ELR (cell line): ENCODE data around the gene MR1.
A peak's percentile ranks its signal among the peaks of the same experiment; 100 is the strongest.

Experiments used
- DNase-seq: peaks from one replicate; pipeline ENCODE4 v3.0.0-alpha.2; 2015; ENCODE audit warnings: low read depth

Gene MR1

GRCh38 chr1:181090641-181091126 lies 56.9 kb downstream of the MR1 start:
- peak; percentile 61 for DNase-seq

- DNase-seq: no peak
Observed at GRCh38 chr1:181091309-181092040, 57.7 kb downstream of the MR1 start.

- no peak for DNase-seq
Observed at GRCh38 chr1:181092056-181092455, 58.3 kb downstream of the MR1 start.

- DNase-seq: no peak
Observed at GRCh38 chr1:181092883-181093458, 59.2 kb downstream of the MR1 start.

GRCh38 chr1:181094416-181095212 lies 60.8 kb downstream of the MR1 start:
- peak; percentile 82 for DNase-seq

GRCh38 chr1:181095260-181095659 lies 61.5 kb downstream of the MR1 start:
- no peak for DNase-seq

DNA sequence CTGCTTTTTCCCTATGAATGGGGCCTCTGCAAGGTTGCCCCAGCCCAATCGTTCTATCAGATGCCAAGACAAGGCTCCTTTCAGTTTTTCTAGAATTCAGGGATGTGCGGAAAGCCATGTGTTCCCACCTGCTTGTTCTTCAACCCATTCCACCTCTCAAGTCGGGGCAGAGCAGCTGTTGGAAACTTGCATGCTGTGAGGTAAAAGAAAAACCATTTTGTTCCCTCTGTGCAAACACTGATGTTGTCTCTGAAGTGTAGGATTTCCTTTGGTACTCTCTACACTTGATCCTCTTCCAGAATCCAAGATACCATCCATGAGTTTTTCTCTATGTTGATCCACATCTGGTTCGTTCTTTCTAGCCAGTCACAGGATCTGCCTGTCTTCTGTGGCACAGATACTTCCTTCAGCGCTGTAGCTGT lies 62.0 kb downstream of the MR1 start:
- DNase-seq: no peak

DNA sequence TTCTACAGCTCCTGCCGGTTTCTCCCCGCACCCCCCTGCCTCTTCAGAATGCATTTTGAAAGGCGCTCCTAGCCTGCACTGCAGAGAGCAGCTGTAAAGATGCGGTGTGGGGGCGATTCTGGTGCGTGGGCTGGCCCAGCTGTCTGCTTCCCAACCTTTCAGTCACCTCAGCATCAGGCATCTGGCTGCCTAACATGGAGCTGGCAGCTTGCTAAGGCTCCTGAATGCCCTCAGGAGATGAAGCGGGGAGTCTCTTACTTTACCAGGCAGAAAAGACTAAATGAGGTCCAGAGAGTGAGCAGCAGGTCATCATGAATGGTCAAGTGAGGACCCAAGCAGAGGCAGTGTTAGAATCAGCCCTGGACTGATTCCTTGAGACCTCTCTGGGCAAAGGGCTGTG lies 63.5 kb downstream of the MR1 start:
- DNase-seq: peak; percentile 46

DNA sequence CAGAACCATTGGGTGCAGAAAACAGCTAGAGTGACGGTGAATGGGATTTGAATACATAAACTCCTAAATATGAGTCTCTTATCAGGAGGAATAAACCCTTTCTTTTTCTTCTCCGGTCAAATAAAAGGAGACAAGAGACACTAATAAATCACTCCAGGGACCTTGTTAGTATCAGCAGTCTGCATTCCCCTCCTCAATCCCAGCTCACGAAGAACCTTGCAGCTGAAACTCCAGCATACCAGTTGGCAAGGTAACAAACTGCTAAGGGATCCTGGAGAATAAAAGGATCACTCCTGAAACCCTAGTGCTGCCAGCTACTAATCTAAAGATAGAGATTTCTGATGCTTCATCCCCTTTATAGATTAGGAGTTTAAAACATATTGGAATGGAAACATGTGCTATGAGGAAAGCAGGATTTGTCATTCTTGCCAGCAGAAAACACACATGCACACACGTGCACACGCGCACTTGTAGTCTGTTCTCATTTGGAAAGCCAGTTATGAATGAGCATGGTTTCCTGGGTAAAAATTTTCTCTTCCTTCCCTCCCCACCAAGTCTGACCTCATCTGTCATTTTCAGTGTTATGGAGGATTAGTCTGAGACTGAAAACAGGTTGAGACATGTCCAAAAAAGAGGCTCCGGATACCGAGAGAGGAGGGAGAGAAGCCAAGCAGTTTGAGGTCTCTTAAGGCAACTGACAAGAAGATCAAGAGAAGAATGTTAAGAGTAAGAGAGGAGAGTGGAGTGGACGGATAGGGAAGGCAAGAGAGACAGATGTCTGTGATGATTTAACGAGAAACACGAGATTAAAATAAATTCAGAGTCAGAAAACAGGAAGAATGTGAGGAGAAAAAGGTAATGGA lies 65.6 kb downstream of the MR1 start:
- DNase-seq: no peak

DNA sequence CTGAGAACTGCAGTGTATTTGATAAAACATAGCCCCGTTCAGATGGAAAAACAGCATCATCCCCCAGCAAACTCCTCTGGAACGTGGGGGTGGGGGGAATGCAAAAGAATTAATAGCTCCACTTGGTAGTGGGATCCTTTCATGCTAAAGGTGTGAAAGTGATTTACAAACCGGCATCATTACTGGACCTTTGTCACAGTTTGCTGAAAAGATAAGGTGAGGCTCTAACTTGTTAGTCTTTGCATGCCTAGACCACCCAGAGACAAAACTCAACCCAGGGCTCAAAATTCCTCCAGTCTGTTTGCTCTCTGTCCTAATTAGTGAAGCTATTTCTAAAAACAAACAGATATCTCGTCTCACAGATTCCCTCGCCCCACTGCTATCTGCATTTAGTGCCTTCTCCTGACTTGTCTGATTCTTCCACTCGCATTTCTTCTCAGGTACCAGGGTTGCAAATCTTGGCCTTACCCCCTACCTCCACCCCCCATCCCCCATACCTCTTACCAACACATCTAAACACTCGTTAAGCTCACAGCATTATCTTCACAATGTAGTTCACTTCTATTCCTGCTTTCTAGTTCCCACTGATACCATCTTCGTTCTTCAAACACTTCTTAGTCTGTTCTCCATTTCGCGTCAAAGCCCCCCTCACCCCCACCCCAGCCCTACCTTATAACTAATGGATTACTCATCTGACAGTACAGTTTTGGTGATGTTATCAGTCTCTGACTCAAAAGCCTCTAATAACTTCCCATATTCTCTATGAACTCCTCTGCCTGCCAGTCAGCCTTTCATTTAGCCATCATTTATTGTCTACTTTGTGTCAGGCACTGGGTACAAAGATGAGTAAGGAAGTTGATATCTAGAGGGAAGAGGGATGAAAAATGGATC lies 66.5 kb downstream of the MR1 start:
- DNase-seq: peak; percentile 80

DNA sequence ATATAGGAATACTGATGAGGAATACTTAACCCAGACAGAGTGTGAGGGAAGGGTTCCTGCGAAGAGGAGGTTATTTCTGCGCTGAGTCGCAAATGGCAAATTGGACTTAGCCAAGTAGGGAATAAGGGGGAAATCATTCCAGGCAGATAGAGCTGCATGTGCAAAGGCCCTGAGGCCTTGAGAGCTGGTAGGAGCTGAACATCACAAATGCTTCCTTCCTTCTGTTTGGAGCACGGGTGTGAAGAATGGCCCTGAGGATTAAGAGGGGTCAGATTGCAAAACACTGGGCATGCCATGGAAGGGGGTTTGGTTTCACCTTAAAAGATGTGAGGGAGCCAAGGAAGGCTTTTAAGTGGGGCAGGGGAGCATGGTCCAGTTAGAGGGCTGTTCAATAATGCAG lies 67.2 kb downstream of the MR1 start:
- peak; percentile 36 for DNase-seq

DNA sequence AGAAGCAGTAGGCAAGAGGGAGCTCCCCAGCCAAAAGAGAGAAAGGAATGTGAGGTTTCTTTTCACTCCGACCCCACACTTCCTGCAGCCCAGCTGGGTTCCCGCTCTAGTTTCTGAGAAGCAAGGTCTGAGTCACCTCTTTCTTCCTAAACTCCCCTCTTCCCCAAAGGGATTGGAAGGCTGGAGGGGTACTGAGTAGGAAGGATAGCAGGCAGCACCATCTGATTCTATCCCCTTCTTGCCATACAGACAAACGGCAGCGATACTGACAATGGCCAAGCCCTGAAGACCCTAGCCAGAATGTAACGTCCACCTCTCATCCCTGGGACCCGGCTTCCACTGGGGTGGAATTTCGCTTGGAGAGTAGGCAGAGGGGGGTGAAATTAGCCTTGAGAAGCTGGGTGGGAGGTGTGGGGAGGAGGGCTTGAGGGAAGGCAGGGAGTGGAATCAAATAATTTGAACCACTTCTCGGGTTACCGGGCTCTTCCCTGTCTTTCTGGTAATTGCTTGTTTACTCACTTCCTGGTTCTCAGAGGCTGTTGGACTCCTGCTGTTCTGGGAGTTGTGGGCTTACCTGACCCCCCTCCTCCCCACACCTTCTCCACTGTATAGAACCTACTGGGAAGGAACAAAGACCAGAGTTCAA lies 67.9 kb downstream of the MR1 start:
- DNase-seq: peak; percentile 91

- no peak for DNase-seq
Observed at GRCh38 chr1:181102841-181103240, 69.1 kb downstream of the MR1 start.

DNA sequence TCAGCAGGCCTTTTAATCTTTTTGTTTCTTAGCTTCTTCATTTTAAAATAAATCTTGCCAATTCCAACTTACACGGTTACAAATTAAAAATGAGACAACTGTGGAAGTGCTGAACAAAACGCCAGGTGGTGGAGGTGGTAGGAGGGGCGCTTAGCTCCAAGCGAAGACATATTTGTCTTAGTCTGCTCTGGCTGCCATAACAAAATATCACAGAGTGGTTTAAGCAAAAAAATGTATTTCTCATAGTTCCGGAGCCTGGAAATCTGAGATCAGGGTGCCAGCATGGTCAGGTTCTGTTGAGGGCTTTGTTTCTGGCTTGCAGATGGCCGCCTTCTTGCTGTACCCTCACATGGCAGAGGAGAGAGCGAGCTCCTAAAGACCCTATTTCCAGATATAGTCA lies 69.6 kb downstream of the MR1 start:
- no peak for DNase-seq

- peak; percentile 69 for DNase-seq
Observed at GRCh38 chr1:181104042-181104789, 70.4 kb downstream of the MR1 start.

DNA sequence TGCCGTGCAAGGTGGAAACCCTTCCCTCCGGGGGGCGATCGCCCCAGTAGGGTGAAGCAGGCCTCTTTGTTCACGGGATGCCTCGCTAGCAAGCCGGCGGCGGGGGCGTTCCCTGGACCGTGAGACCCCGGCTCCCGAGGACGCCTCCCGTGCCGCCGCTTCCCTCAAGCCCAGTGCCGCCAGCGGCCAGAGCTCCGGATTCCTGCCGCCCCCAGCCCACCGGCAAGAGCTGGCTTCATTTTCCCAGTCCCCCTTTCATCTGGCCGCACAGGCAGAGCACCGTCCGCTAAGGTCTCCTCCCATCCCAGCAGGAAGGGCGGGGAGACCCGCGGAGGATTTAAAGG lies 71.0 kb downstream of the MR1 start:
- DNase-seq: no peak

- DNase-seq: peak; percentile 90
Observed at GRCh38 chr1:181105134-181106021, 71.6 kb downstream of the MR1 start.

GRCh38 chr1:181106022-181106312 lies 72.2 kb downstream of the MR1 start:
- no peak for DNase-seq

DNA sequence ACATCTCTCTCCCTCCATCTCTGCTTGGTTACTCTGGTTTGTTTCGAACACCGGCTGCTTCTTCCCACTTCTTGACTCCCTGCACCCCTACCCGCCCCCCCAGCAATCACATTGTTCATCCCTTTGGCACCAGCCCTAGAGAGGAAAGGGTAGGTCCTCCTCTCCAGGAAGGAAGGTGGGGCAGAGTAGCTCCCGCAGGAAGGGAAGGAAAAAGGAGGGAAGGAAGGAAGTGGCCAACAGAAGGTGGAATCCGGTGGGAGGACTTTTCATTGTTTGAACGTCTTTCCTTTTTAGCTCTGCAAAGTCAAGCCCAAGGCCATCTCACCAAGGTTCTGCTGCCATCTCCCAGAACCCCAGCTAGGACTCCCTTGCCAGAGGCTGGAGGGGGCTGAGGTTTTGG lies 72.7 kb downstream of the MR1 start:
- no peak for DNase-seq
